Naive thymus-derived CD8-positive, alpha-beta T cell (primary cell): ENCODE results near the gene SETD5. TPM values are rescaled to one million over a fixed set of nuclear protein-coding genes. Genes with fewer than 3 reads are reported as not detected.

ENCODE experiments used
- ATAC-seq, 2 donors: fragments of 150-1000 bp; cut with Tn5 transposase in 1 of 2; sonication (Bioruptor Pico), chemical (Tn5 transposase) in 1 of 2; 1 replicate in 1 of 2; 2 replicates in 1 of 2; pipeline ENCODE4 v1.10.0; 2021; ENCODE audit warnings: mild to moderate bottlenecking in 2 of 2, moderate library complexity in 2 of 2
- POLR2A ChIA-PET: fragments of 350-600 bp; sonication (Branson Sonifier 250); formaldehyde crosslinking; loops from one replicate; lab custom pipeline; 2021; ENCODE audit warnings: antibody characterized with exemption; lab: Charles Lee
- DNase-seq, 10 donors: peaks; one replicate each; pipeline versions ENCODE4 v3.0.0 to v3.0.0-alpha.2; 2020 to 2022
- H3K27ac Mint-ChIP-seq, 10 donors: one replicate each; pipeline ENCODE4 v1.8.0; 2020 to 2022; ENCODE audit warnings: mild to moderate bottlenecking in 10 of 10, mixed read lengths in 10 of 10, moderate library complexity in 4 of 10, inconsistent platforms in 1 of 10
- H3K27me3 Mint-ChIP-seq, 5 donors: one replicate each; pipeline ENCODE4 v1.8.0; 2021 to 2022; ENCODE audit warnings: mixed read lengths in 5 of 5
- H3K36me3 Mint-ChIP-seq, 3 donors: one replicate each; pipeline ENCODE4 v1.8.0; 2020 to 2022; ENCODE audit warnings: mixed read lengths in 3 of 3, mild to moderate bottlenecking in 2 of 3, inconsistent platforms in 1 of 3
- H3K4me1 Mint-ChIP-seq, 4 donors: one replicate each; pipeline ENCODE4 v1.8.0; 2021 to 2022; ENCODE audit warnings: mixed read lengths in 4 of 4
- H3K4me3 Mint-ChIP-seq, 10 donors: one replicate each; pipeline ENCODE4 v1.8.0; 2020 to 2022; ENCODE audit warnings: mild to moderate bottlenecking in 10 of 10, mixed read lengths in 10 of 10, moderate library complexity in 6 of 10, inconsistent platforms in 1 of 10
- H3K9me3 Mint-ChIP-seq, 9 donors: one replicate each; pipeline ENCODE4 v1.8.0; 2020 to 2022; ENCODE audit warnings: mixed read lengths in 9 of 9, mild to moderate bottlenecking in 3 of 9, inconsistent platforms in 1 of 9, moderate library complexity in 1 of 9
- polyA plus RNA-seq, 3 donors: library from polyadenylated mRNA; unstranded; fragments of 300-500 nt; fragmentation: Illumina TruSeq; gene quantifications; one replicate each; pipeline ENCODE4 v1.2.3, GENCODE V29; 2021
- total RNA-seq, 8 experiments: library from RNA in 2 of 8; stranded (reverse) in 2 of 8; gene quantifications; one replicate each; pipeline ENCODE4 v1.2.3 and lab custom pipeline; 2021 to 2026

The SETD5 gene
- total and polyA plus RNA-seq, 5 experiments from 2014 or later: 16.0 to 146 (median 43.0) TPM

DNA sequence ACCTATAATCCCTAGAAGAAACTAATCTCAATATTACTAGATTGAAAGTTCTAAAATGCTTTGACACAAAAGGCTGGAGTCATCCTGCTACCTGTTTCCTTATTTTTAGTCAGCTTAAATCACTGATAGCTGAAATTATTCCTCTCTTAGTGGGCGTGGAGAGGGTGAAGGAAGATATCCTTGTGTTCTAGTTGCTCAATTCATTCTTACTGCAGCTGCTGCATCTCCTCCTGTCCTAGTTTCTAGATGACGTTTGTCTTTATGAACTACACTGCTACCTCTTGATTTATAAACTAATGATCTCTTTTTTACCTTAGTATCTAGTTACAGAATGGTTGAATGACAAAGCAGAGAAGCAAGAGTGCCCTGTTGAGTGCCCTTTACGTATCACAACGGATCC, 50.7 kb downstream of the SETD5 start:
- H3K36me3 Mint-ChIP-seq: peaks cover 11 to 89% (median 22%) of the 10 kb centered on the region in 3 donors
- peak overlapping the region in 3 of 10 donors; percentile 9 to 32 (median 24) for H3K27ac Mint-ChIP-seq
- ATAC-seq: no peak
- H3K27me3 Mint-ChIP-seq: no peaks in the 10 kb centered on the region
- H3K4me1 Mint-ChIP-seq: peaks cover 3 to 23% (median 14%) of the 10 kb centered on the region in 4 donors
- DNase-seq: no peak
- no peak overlapping the region for H3K4me3 Mint-ChIP-seq
- POLR2A ChIA-PET: no interaction called here
- no peaks in the 10 kb centered on the region for H3K9me3 Mint-ChIP-seq

DNA sequence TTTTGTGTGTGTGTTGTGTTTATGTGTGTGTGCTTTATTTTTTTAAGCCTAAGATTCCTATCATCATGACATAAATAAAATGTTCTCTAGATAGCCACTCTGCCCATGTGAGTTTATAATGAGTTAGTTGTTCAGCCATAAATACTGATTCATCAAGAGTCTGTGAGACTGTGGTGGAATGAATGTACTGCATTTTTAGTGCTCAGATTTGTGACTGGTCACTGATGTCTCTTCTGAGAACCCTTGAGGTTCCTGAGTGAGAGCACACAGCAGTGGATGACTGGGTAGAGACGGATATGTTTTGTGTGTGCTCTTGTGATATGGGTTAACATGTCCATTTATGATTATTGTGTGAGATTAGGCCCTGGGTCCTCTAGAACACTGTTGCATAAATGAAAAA, 51.2 kb downstream of the SETD5 start:
- Mint-ChIP-seq H3K4me3 (no peak overlapping the region), H3K36me3 (peaks cover 11 to 89% (median 22%) of the 10 kb centered on the region in 3 donors), H3K27ac (peak overlapping the region in 4 of 10 donors; percentile 4 to 28 (median 18)), H3K27me3 (no peaks in the 10 kb centered on the region), H3K9me3 (no peaks in the 10 kb centered on the region), H3K4me1 (peaks cover 3 to 24% (median 14%) of the 10 kb centered on the region in 4 donors)
- no peak for ATAC-seq
- DNase-seq: no peak
- POLR2A ChIA-PET: no interaction called here

DNA sequence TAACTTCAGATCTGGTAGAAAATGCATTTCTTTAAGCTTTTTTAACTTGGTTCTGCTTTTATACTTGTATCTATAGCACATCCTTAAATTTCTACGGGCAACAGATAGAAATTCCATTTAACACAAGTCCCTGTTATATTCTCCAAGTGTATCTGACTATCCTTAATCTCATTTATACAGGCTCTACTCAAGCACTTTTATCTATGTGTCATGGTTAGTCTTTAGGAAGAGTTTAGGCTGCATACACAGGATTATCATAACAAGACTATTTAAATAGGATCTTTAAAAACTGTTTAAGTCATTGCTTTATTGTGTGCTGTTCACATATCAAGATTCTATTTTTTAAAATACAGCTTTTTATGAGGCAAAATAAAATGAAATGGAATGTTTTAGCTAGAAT, 52.7 kb downstream of the SETD5 start:
- peaks cover 1 to 24% (median 14%) of the 10 kb centered on the region in 4 donors for H3K4me1 Mint-ChIP-seq
- H3K27me3 Mint-ChIP-seq: no peaks in the 10 kb centered on the region
- peak overlapping the region in 2 of 10 donors; percentile 16 to 37 for H3K27ac Mint-ChIP-seq
- no peak for DNase-seq
- POLR2A ChIA-PET: interaction anchor here (0.6 kb wide), 1 partner anchor 903 kb away, joined by 3 read pairs; no protein-coding TSS in a partner anchor
- peaks cover 7 to 85% (median 21%) of the 10 kb centered on the region in 3 donors for H3K36me3 Mint-ChIP-seq
- no peak overlapping the region for H3K4me3 Mint-ChIP-seq
- no peak for ATAC-seq
- no peaks in the 10 kb centered on the region for H3K9me3 Mint-ChIP-seq

DNA sequence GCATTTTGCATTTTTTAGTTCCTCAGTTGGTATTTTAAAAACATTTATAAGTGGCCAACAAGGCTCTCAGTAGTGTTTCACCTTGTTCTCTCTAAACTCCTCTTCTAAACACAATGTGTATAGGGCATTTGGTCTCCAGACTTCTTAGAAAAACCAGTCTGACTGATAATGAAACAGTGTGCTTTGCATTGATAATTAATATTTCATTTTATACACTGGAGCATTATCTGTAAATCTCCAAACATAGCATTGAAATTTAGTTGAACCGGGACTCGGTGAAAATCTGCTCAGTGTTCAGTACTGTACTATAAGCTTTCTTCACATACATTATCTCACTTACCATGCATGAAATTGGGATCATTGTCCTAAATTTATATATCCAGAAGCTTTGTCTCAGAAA, 53.6 kb downstream of the SETD5 start:
- no peaks in the 10 kb centered on the region for H3K9me3 Mint-ChIP-seq
- no peak overlapping the region for H3K4me3 Mint-ChIP-seq
- ATAC-seq (no peak), DNase-seq (no peak)
- H3K4me1 Mint-ChIP-seq: peaks cover 1 to 24% (median 14%) of the 10 kb centered on the region in 4 donors
- peaks cover 7 to 84% (median 18%) of the 10 kb centered on the region in 3 donors for H3K36me3 Mint-ChIP-seq
- POLR2A ChIA-PET: interaction anchor here (0.6 kb wide), 1 partner anchor 757 kb away, joined by 4 read pairs; no protein-coding TSS in a partner anchor
- peak overlapping the region in 1 of 10 donors; percentile 32 for H3K27ac Mint-ChIP-seq
- H3K27me3 Mint-ChIP-seq: no peaks in the 10 kb centered on the region

DNA sequence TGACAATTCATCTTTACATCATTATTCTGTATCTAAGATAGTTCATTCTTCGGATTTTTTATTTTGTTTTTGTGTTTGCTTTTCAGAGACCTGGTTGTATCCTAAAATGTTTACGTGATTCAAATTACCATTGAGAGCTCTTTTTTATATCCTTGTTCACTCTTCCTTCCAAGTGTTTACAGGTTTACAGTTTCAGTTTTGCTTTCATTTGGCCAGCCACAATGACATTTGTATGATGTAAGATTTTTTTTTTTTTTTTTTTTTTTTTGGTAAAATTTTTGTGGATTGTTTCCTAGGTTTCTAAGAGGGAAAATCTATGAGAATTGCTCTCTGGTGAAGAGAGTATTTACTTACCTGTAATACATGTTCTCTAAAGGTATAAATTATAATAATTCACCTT, 55.0 kb downstream of the SETD5 start:
- peaks cover 1 to 24% (median 14%) of the 10 kb centered on the region in 4 donors for H3K4me1 Mint-ChIP-seq
- no peaks in the 10 kb centered on the region for H3K9me3 Mint-ChIP-seq
- peak overlapping the region in 2 of 10 donors; percentile 18 to 43 for H3K4me3 Mint-ChIP-seq
- no peaks in the 10 kb centered on the region for H3K27me3 Mint-ChIP-seq
- ATAC-seq (no peak), DNase-seq (peak in 1 of 10 donors; percentile 0)
- peak overlapping the region in 9 of 10 donors; percentile 7 to 94 (median 63) for H3K27ac Mint-ChIP-seq
- H3K36me3 Mint-ChIP-seq: peaks cover 7 to 83% (median 22%) of the 10 kb centered on the region in 3 donors
- POLR2A ChIA-PET: interaction anchor here (0.7 kb wide), 1 partner anchor 89 kb away, joined by 4 read pairs; the partner anchor contains the start of gene THUMPD3

DNA sequence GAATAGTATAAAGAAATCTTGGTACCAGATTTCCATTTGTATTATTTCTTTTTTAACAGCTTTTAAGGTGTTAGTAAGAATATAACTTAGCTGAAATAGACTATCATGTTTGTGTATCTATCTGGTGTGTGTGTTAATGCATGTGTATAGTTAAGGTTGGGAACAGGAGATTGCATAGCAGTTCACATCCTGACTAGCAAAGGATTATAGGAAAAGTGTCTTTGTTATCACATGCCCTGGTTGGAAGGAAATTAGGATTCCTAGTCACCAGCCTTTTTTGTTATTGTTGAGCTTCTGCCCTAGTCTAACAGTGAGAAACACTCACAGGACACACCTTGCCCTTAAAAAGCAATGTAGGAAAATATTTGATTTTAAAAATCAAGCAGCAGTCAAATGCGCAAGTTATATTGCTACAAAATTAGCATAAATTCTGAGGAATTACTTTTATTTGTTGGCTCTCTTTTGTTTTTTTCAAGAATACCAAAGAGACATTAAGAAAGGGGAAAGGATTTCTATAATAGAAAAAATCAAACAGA, 58.2 kb downstream of the SETD5 start:
- Mint-ChIP-seq H3K27me3 (no peaks in the 10 kb centered on the region), H3K9me3 (no peaks in the 10 kb centered on the region), H3K4me3 (no peak overlapping the region), H3K4me1 (peaks cover 0 to 15% (median 10%) of the 10 kb centered on the region in 4 donors), H3K27ac (no peak overlapping the region), H3K36me3 (peaks cover 0 to 71% (median 14%) of the 10 kb centered on the region in 3 donors)
- DNase-seq (no peak), ATAC-seq (no peak)
- POLR2A ChIA-PET: no interaction called here

DNA sequence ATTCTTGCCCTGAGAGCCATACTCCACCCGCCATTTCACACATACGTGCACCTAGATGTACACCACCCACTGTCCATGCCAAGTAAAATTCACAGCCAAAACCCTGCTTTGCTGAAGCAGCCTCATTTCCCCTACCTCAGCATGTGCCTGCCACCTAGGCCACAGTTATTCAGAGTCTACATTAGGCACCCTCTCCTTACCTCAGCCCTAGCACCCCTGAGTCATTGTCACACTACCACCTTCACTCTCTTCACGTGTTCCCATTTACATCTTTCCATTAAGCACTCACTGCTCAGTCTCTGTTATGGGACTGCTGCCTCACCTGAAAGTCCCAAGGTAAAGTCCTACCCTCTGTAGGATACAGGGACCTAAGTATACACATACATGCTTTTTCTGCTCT, 70.0 kb downstream of the SETD5 start:
- POLR2A ChIA-PET: no interaction called here
- H3K36me3 Mint-ChIP-seq: peaks cover 8 to 96% (median 14%) of the 10 kb centered on the region in 3 donors
- DNase-seq (no peak), ATAC-seq (no peak)
- H3K27ac Mint-ChIP-seq: peak overlapping the region in 8 of 10 donors; percentile 3 to 92 (median 52)
- peaks cover 0 to 13% (median 5%) of the 10 kb centered on the region in 4 donors for H3K4me1 Mint-ChIP-seq
- H3K4me3 Mint-ChIP-seq: no peak overlapping the region
- no peaks in the 10 kb centered on the region for H3K27me3 Mint-ChIP-seq
- no peaks in the 10 kb centered on the region for H3K9me3 Mint-ChIP-seq

DNA sequence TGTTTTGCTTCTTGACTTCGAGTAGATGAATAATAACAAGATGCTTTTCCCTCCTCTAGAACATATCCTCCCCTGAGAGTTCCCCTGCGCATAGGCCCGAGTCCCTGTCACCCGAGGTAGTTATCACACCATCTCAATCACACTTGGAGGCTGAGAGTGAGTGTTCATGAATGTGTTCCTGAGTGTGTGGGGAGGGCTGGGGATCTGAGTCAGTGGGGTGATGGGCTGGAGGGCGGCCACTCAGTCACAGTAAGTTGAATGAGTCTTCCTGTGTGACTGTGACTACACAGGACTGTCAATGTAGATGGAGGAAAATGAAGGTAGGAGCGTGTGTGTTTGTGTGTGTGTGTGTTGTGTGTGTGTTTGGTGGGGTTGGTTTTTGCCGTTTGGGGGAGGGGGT, 71.0 kb downstream of the SETD5 start:
- Mint-ChIP-seq H3K4me3 (no peak overlapping the region), H3K4me1 (peaks cover 0 to 13% (median 5%) of the 10 kb centered on the region in 4 donors), H3K27ac (peak overlapping the region in 4 of 10 donors; percentile 5 to 49 (median 40)), H3K9me3 (no peaks in the 10 kb centered on the region), H3K36me3 (peaks cover 15 to 99% (median 20%) of the 10 kb centered on the region in 3 donors), H3K27me3 (no peaks in the 10 kb centered on the region)
- ATAC-seq (no peak), DNase-seq (no peak)
- POLR2A ChIA-PET: no interaction called here

DNA sequence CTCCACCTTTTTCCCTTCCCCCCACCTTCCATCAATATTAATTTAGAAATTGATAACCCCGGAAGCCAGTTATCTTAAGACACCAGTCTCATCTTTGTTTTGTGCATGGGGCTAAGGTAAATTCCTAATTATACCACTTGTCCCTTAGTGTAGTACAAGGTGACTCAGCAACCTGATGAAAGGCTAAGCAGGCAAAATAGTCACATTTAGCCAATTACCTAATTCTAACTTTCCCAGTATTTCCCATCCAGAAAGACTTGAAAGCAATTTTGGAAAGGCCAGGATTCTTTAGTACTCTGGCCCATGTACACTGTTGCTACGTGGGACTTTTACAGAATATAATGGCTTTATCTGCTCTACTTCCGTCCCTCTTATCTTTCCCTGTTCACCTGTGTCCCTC, 72.6 kb downstream of the SETD5 start:
- H3K27ac Mint-ChIP-seq: peak overlapping the region in 2 of 10 donors; percentile 12 to 17
- peaks cover 15 to 99% (median 35%) of the 10 kb centered on the region in 3 donors for H3K36me3 Mint-ChIP-seq
- POLR2A ChIA-PET: no interaction called here
- no peaks in the 10 kb centered on the region for H3K27me3 Mint-ChIP-seq
- H3K4me1 Mint-ChIP-seq: peaks cover 0 to 13% (median 5%) of the 10 kb centered on the region in 4 donors
- H3K9me3 Mint-ChIP-seq: no peaks in the 10 kb centered on the region
- ATAC-seq (no peak), DNase-seq (no peak)
- no peak overlapping the region for H3K4me3 Mint-ChIP-seq

DNA sequence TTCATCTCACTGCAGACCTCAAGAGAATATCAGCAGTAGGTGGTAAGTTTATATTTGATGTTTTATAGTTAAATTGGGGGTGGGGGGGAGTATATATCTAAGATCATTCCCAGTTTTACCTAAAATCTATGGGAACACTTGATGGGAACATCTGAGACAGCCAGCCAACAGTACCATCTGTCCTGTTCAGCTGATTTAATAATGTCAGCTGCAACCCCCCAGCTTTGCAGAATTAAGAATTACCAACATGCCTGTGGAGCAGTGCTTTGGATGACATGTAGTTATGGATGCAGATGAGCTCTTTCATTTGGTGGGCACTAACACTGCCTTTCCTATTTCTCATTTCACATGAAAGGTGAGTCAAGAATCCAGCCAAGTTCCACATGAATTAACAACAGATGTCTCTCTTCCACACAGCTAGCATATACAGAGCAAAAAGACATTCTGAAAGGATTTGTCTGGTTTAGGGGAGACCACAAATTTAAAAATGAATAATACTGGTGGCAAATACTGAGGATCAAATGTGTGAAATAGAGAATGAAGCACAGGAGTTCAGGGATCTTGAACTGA, 76.2 kb downstream of the SETD5 start:
- POLR2A ChIA-PET: no interaction called here
- Mint-ChIP-seq H3K4me1 (peaks cover 0 to 9% (median 3%) of the 10 kb centered on the region in 4 donors), H3K27ac (peak overlapping the region in 1 of 10 donors; percentile 11), H3K27me3 (no peaks in the 10 kb centered on the region), H3K4me3 (no peak overlapping the region), H3K9me3 (no peaks in the 10 kb centered on the region), H3K36me3 (peaks cover 12 to 97% (median 57%) of the 10 kb centered on the region in 3 donors)
- ATAC-seq: no peak
- no peak for DNase-seq

DNA sequence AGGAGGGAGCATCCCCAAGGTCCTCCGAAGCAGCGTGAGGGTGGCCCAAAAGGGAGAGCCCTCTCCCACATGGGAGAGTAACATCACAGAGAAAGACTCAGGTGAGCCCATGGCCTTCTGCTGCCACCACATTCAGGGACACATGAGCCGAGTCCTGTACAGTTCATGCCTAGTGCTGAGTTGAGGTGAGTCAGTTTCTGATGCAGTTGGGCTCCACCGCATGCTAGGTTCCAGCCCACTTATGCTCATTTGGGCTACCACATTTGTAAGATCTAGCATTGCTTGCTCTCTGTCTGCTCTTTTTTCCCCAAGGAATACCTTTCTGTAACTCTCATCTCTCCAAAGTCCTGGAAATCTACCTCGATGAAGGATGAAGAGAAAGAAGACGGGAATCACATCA, 77.1 kb downstream of the SETD5 start:
- peaks cover 17 to 96% (median 63%) of the 10 kb centered on the region in 3 donors for H3K36me3 Mint-ChIP-seq
- H3K9me3 Mint-ChIP-seq: no peaks in the 10 kb centered on the region
- ATAC-seq: no peak
- H3K27ac Mint-ChIP-seq: peak overlapping the region in 1 of 10 donors; percentile 11
- POLR2A ChIA-PET: no interaction called here
- no peaks in the 10 kb centered on the region for H3K27me3 Mint-ChIP-seq
- peaks cover 0 to 10% (median 3%) of the 10 kb centered on the region in 4 donors for H3K4me1 Mint-ChIP-seq
- no peak overlapping the region for H3K4me3 Mint-ChIP-seq
- DNase-seq: no peak

DNA sequence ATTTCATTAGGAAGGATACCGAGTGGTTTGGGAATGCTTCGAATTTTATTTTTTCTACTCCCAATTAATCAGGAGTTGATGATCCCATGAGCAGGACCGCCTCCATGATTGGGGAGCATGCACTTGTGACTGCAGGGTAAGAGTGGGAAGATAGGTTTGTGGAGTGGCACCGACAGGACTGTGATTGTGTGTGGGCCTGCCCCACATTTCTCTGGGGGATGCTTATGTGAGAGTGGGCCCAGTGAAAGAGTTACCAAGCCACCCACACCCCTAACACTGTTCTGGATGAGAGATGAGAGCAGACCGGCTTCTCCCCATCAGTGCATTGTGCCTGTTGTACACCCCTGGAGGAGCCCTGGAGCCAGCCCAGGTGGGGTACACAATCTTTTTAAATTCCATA, 79.5 kb downstream of the SETD5 start:
- ATAC-seq: no peak
- Mint-ChIP-seq H3K4me3 (no peak overlapping the region), H3K9me3 (no peaks in the 10 kb centered on the region), H3K27me3 (no peaks in the 10 kb centered on the region), H3K27ac (peak overlapping the region in 1 of 10 donors; percentile 36), H3K4me1 (peaks cover 0 to 3% (median 1%) of the 10 kb centered on the region in 4 donors), H3K36me3 (peaks cover 18 to 85% (median 62%) of the 10 kb centered on the region in 3 donors)
- no peak for DNase-seq
- POLR2A ChIA-PET: no interaction called here

DNA sequence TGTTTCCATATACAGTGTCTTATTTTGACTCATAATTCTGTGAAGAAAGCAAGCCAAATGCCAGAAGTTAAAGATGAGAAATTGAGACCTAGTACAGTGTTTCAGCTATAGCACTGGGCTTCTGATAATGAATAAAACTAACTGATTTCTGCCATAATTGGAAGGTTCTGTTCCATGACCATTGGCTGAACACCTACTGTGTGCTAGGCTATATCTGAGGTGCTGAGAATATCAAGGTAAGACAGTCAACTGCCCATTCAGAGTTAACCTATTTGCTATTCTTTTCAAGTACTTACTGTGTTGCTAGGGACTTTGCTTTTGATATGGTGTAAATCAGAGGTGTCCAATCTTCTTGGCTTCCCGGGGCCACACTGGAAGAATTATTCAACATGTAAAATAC, 82.8 kb downstream of the SETD5 start:
- H3K4me1 Mint-ChIP-seq: peaks cover 0 to 3% (median 1%) of the 10 kb centered on the region in 4 donors

More for the DNA sequence above, 82.8 kb downstream of the SETD5 start:
- Mint-ChIP-seq H3K27ac (peak overlapping the region in 1 of 10 donors; percentile 19), H3K4me3 (no peak overlapping the region), H3K9me3 (no peaks in the 10 kb centered on the region), H3K36me3 (peaks cover 10 to 74% (median 50%) of the 10 kb centered on the region in 3 donors), H3K27me3 (no peaks in the 10 kb centered on the region)
- DNase-seq (no peak), ATAC-seq (no peak)
- POLR2A ChIA-PET: no interaction called here
